Liver (tissue), 3 donors: ENCODE results near the gene DUSP8.

ENCODE experiments used
- ATF3 ChIP-seq: IDR thresholded peaks from 2 replicates; pipeline ENCODE4 v1.6.1; 2016; ENCODE audit warnings: antibody characterized with exemption
- CTCF ChIP-seq: fragments of 150-350 bp; IDR thresholded peaks from 2 replicates; pipeline ENCODE4 v1.5.1; 2017; ENCODE audit warnings: improper control_type of control experiment, low read depth, low read length; ENCODE audit not compliant: missing input control
- FOXA1 ChIP-seq: IDR thresholded peaks from 2 replicates; pipeline ENCODE4 v1.6.1; 2016; ENCODE audit warnings: antibody characterized with exemption
- GABPA ChIP-seq, 2 donors: IDR thresholded peaks in 1 of 2; conservative IDR thresholded peaks in 1 of 2; 2 replicates each; pipeline ENCODE4 v1.6.1; 2016; ENCODE audit warnings: antibody characterized with exemption in 2 of 2, mild to moderate bottlenecking in 1 of 2, moderate library complexity in 1 of 2
- MAX ChIP-seq: IDR thresholded peaks from 2 replicates; pipeline ENCODE4 v1.6.1; 2016; ENCODE audit warnings: antibody characterized with exemption
- SP1 ChIP-seq: IDR thresholded peaks from 2 replicates; pipeline ENCODE4 v1.6.1; 2018; ENCODE audit warnings: antibody characterized with exemption, mild to moderate bottlenecking
- YY1 ChIP-seq: IDR thresholded peaks from 2 replicates; pipeline ENCODE4 v1.6.1; 2016; ENCODE audit warnings: antibody characterized with exemption, mild to moderate bottlenecking
- donor health status: healthy.
- donor health status: healthy.

GRCh38 chr11:1567052-1567720, 4.9 kb downstream of the DUSP8 start:
- TF ChIP-seq SP1 (no peak), MAX (no peak), FOXA1 (no peak), CTCF (no peak), ATF3 (no peak), GABPA (IDR thresholded peaks at IDR 0.05 in 1 of 2, conservative IDR thresholded peaks at IDR 0.05 in 1 of 2) (no peak), YY1 (no peak)
